ENCODE data around the gene WDR76.
"Not testable (repeated sequence)": the region's sequence is repeated elsewhere in the genome, so short reads cannot be mapped to it uniquely, and the experiment has no call there.

The WDR76 gene

GRCh38 chr15:43826508-43827341 is at the start of gene WDR76:
TSS of gene WDR76 (plus strand) at chr15:43827002. CDS start at chr15:43827033, 31 bp downstream.
- DNase-seq (ENCODE audit: low read depth): peak; percentile 56

- peak; percentile 70 for DNase-seq (ENCODE audit: low read depth)
Observed at GRCh38 chr15:43777267-43777914, 49.4 kb upstream of the WDR76 start.

GRCh38 chr15:43779016-43779415 is 47.8 kb upstream of the WDR76 start:
- no peak for DNase-seq (ENCODE audit: low read depth)

- DNase-seq (ENCODE audit: low read depth): no peak
Observed at GRCh38 chr15:43789409-43789808, 37.4 kb upstream of the WDR76 start.

- DNase-seq (ENCODE audit: low read depth): peak; percentile 100
Observed at GRCh38 chr15:43791993-43792760, 34.6 kb upstream of the WDR76 start, which contains the start of gene SERF2. TSS of gene SERF2 (plus strand) at chr15:43792320. CDS start at chr15:43792377, 57 bp downstream.

GRCh38 chr15:43792761-43793476 is 33.9 kb upstream of the WDR76 start:
- no peak for DNase-seq (ENCODE audit: low read depth)

- DNase-seq (ENCODE audit: low read depth): no peak
Observed at GRCh38 chr15:43793647-43794046, 33.2 kb upstream of the WDR76 start.

- DNase-seq (ENCODE audit: low read depth): no peak
Observed at GRCh38 chr15:43794269-43795037, 32.3 kb upstream of the WDR76 start.

- no peak for DNase-seq (ENCODE audit: low read depth)
Observed at GRCh38 chr15:43795197-43795596, 31.6 kb upstream of the WDR76 start.

- DNase-seq (ENCODE audit: low read depth): no peak
Observed at GRCh38 chr15:43795997-43796396, 30.8 kb upstream of the WDR76 start.

GRCh38 chr15:43796566-43796965 is 30.2 kb upstream of the WDR76 start:
- DNase-seq (ENCODE audit: low read depth): no peak

- DNase-seq (ENCODE audit: low read depth): no peak
Observed at GRCh38 chr15:43799209-43799944, 27.4 kb upstream of the WDR76 start.

GRCh38 chr15:43799945-43800285 is 26.9 kb upstream of the WDR76 start, which contains the start of gene SERINC4:
TSS of gene SERINC4 (minus strand) at chr15:43800220. CDS start at chr15:43799986, 234 bp downstream.
- no peak for DNase-seq (ENCODE audit: low read depth)

GRCh38 chr15:43800286-43801141 is 26.3 kb upstream of the WDR76 start, which contains the start of gene HYPK:
TSS of gene HYPK (plus strand) at chr15:43800599. CDS start at chr15:43800623, 24 bp downstream.
- peak; percentile 88 for DNase-seq (ENCODE audit: low read depth)

- DNase-seq (ENCODE audit: low read depth): not testable (repeated sequence)
Observed at GRCh38 chr15:43802676-43803075, 24.1 kb upstream of the WDR76 start.

- DNase-seq (ENCODE audit: low read depth): no peak
Observed at GRCh38 chr15:43808435-43808950, 18.3 kb upstream of the WDR76 start.

- DNase-seq (ENCODE audit: low read depth): no peak
Observed at GRCh38 chr15:43808960-43809678, 17.7 kb upstream of the WDR76 start.

GRCh38 chr15:43815064-43815463 is 11.7 kb upstream of the WDR76 start:
- not testable (repeated sequence) for DNase-seq (ENCODE audit: low read depth)
